Mesendoderm (in vitro differentiated cells): ENCODE measurements around the gene DDX23.
A peak's percentile ranks its signal among the peaks of the same experiment; 100 is the strongest.

Source experiments
- DNase-seq: peaks from one replicate; pipeline ENCODE4 v3.0.0; 2013
- H2AK5ac ChIP-seq: 2 replicates; pipeline ENCODE4 v1.6.1; 2013; ENCODE audit warnings: low read length, inconsistent platforms
- H2BK120ac ChIP-seq: 2 replicates; pipeline ENCODE4 v1.6.1; 2013; ENCODE audit warnings: low read depth, mild to moderate bottlenecking, low read length, moderate library complexity, mixed read lengths
- H2BK15ac ChIP-seq: replicated peaks from 2 replicates; pipeline ENCODE4 v1.6.1; 2013; ENCODE audit warnings: low read depth, mild to moderate bottlenecking, moderate library complexity
- H2BK5ac ChIP-seq: 2 replicates; pipeline ENCODE4 v1.6.1; 2013; ENCODE audit warnings: low read length, inconsistent platforms
- H3K18ac ChIP-seq: 2 replicates; pipeline ENCODE4 v1.6.1; 2013; ENCODE audit warnings: mild to moderate bottlenecking, low read length, mixed read lengths
- H3K23ac ChIP-seq: one replicate; pipeline ENCODE4 v1.6.1; 2013; ENCODE audit warnings: low read length
- H3K27ac ChIP-seq: 2 replicates; pipeline ENCODE4 v1.5.1; 2013; ENCODE audit warnings: low read depth, mild to moderate bottlenecking, inconsistent platforms, low read length, moderate library complexity
- H3K27me3 ChIP-seq: 2 replicates; pipeline ENCODE4 v1.6.1; 2013; ENCODE audit warnings: low read length, control low read depth, mild to moderate bottlenecking, inconsistent platforms; ENCODE audit not compliant: insufficient read depth, poor library complexity
- H3K36me3 ChIP-seq: 2 replicates; pipeline ENCODE4 v1.6.1; 2013; ENCODE audit warnings: low read length, inconsistent platforms; ENCODE audit not compliant: control insufficient read depth, insufficient read depth
- H3K4ac ChIP-seq: one replicate; pipeline ENCODE4 v1.6.1; 2013; ENCODE audit warnings: low read depth, mild to moderate bottlenecking, low read length, moderate library complexity
- H3K4me1 ChIP-seq: 2 replicates; pipeline ENCODE4 v1.6.1; 2013; ENCODE audit warnings: low read depth, low read length, inconsistent platforms; ENCODE audit not compliant: control insufficient read depth
- H3K4me2 ChIP-seq: 2 replicates; pipeline ENCODE4 v1.6.1; 2013; ENCODE audit warnings: low read length
- H3K4me3 ChIP-seq: 2 replicates; pipeline ENCODE4 v1.5.1; 2013; ENCODE audit warnings: mild to moderate bottlenecking, low read length
- H3K56ac ChIP-seq: one replicate; pipeline ENCODE4 v1.6.1; 2013; ENCODE audit warnings: low read length
- H3K79me1 ChIP-seq: 2 replicates; pipeline ENCODE4 v1.6.1; 2013; ENCODE audit warnings: low read length, inconsistent platforms
- H3K79me2 ChIP-seq: 2 replicates; pipeline ENCODE4 v1.6.1; 2013; ENCODE audit warnings: mild to moderate bottlenecking, low read length; ENCODE audit not compliant: control insufficient read depth, insufficient read depth
- H3K9ac ChIP-seq: 2 replicates; pipeline ENCODE4 v1.6.1; 2013; ENCODE audit warnings: low read length, inconsistent platforms
- H4K5ac ChIP-seq: one replicate; pipeline ENCODE4 v1.6.1; 2013; ENCODE audit warnings: low read length
- H4K8ac ChIP-seq: one replicate; pipeline ENCODE4 v1.6.1; 2013; ENCODE audit warnings: low read depth, mild to moderate bottlenecking, control low read depth, low read length, moderate library complexity
- WGBS: extraction: QIAGEN DNeasy Blood & Tissue Kit; methylation state at CpG from one replicate; pipeline ENCODE4 v1.1.7; 2013; ENCODE audit warnings: low lambda C conversion rate, missing lambda C conversion rate; ENCODE audit not compliant: insufficient coverage; ENCODE audit errors: extremely low coverage; 5-methylcytosine and 5-hydroxymethylcytosine counted together

The DDX23 gene

DNA sequence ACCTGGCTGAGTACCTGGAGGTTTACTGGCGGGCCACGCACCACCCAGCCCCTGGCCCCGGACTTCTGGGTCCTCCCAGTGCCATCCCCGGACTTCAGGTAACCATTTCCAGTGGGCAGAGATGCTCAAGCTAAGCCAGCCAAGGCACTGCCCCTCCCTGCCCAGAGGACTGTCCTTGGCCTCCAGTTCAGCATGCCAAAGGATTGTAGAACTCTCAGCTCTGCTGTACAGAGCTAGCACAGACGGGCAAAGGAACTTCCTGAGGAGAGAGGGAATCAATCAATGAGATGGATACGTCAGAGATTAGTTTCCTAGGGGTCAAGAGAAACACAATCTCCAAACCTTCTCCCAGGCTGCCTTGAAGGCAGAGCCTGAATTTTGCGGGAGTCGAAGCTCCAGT lies 24.9 kb downstream of the DDX23 start:
- Histone ChIP-seq H3K4ac (no peak overlapping the region), H3K4me3 (no peak overlapping the region), H3K27ac (no peak overlapping the region), H3K36me3 (peaks cover 14% of the 10 kb centered on the region), H2BK15ac (no peak overlapping the region), H4K5ac (no peak overlapping the region), H3K79me2 (no peaks in the 10 kb centered on the region), H4K8ac (no peak overlapping the region), H2BK5ac (no peak overlapping the region), H3K4me1 (no peaks in the 10 kb centered on the region), H3K27me3 (no peaks in the 10 kb centered on the region), H2AK5ac (no peak overlapping the region), H3K4me2 (no peak overlapping the region), H3K23ac (no peak overlapping the region), H3K56ac (no peak overlapping the region), H2BK120ac (no peak overlapping the region), H3K18ac (no peak overlapping the region), H3K9ac (no peak overlapping the region), H3K79me1 (no peaks in the 10 kb centered on the region)
- DNase-seq: no peak
- WGBS: no CpG with 5 or more reads among the region's 8 CpGs

GRCh38 chr12:48826209-48826855 lies 25.6 kb downstream of the DDX23 start:
- peaks cover 8% of the 10 kb centered on the region for H3K36me3 ChIP-seq
- H2BK5ac ChIP-seq: no peak overlapping the region
- no peak overlapping the region for H4K8ac ChIP-seq
- no peak overlapping the region for H4K5ac ChIP-seq
- H3K4ac ChIP-seq: no peak overlapping the region
- no peaks in the 10 kb centered on the region for H3K79me2 ChIP-seq
- H3K27me3 ChIP-seq: no peaks in the 10 kb centered on the region
- no peak overlapping the region for H3K9ac ChIP-seq
- H3K56ac ChIP-seq: no peak overlapping the region
- no peak overlapping the region for H3K27ac ChIP-seq
- no peaks in the 10 kb centered on the region for H3K79me1 ChIP-seq
- H2BK15ac ChIP-seq: no peak overlapping the region
- no peak overlapping the region for H2AK5ac ChIP-seq
- no peak overlapping the region for H3K23ac ChIP-seq
- DNase-seq: no peak
- WGBS: no CpG with 5 or more reads among the region's 15 CpGs
- no peaks in the 10 kb centered on the region for H3K4me1 ChIP-seq
- H3K18ac ChIP-seq: no peak overlapping the region
- no peak overlapping the region for H3K4me3 ChIP-seq
- H2BK120ac ChIP-seq: no peak overlapping the region
- H3K4me2 ChIP-seq: no peak overlapping the region

DNA sequence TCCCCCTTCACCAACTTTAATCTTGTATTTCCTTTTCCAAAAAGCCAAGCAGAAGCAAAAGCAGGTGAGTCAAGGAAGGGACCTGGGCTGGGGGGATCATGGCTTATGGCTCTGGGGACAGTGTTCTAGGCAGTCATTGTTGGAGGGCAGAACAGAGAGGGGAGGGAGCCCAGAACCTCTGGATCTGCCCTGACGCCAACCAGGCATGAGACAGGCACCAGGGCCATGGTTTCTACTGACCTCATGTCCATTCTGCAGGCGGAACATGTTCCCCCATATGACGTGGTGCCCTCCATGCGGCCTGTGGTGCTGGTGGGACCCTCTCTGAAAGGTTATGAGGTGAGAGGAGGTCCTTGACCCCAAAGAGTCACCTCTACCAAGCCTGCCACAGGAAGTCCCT lies 27.1 kb downstream of the DDX23 start:
- Histone ChIP-seq H3K27me3 (no peaks in the 10 kb centered on the region), H2BK15ac (no peak overlapping the region), H3K9ac (no peak overlapping the region), H3K4me2 (no peak overlapping the region), H3K36me3 (no peaks in the 10 kb centered on the region), H3K4me1 (no peaks in the 10 kb centered on the region), H3K56ac (no peak overlapping the region), H3K23ac (no peak overlapping the region), H3K79me2 (no peaks in the 10 kb centered on the region), H3K18ac (no peak overlapping the region), H2AK5ac (no peak overlapping the region), H2BK5ac (no peak overlapping the region), H3K79me1 (no peaks in the 10 kb centered on the region), H4K5ac (no peak overlapping the region), H2BK120ac (no peak overlapping the region), H3K4me3 (no peak overlapping the region), H3K4ac (no peak overlapping the region), H3K27ac (no peak overlapping the region), H4K8ac (no peak overlapping the region)
- DNase-seq: no peak
- no CpG with 5 or more reads among the region's 4 CpGs for WGBS

DNA sequence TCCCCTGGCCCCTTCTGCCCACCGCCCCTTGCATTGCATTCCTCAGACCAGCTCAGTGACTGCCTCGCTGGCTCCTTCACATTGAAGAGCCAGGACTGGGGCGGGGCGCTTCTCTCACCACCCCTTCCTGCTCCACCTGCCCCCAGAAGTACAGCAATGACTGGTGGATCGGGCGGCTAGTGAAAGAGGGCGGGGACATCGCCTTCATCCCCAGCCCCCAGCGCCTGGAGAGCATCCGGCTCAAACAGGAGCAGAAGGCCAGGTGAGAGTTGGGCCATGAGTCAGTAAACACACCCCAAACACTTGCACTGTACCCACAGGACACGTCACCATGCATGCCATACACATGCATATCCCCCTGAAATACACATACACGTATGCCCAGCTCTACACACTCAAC lies 27.9 kb downstream of the DDX23 start:
- Histone ChIP-seq H4K5ac (no peak overlapping the region), H2AK5ac (no peak overlapping the region), H3K27me3 (no peaks in the 10 kb centered on the region), H3K36me3 (no peaks in the 10 kb centered on the region), H3K56ac (no peak overlapping the region), H3K4ac (no peak overlapping the region), H3K18ac (no peak overlapping the region), H4K8ac (no peak overlapping the region), H3K23ac (no peak overlapping the region), H3K79me1 (no peaks in the 10 kb centered on the region), H3K27ac (no peak overlapping the region), H3K79me2 (no peaks in the 10 kb centered on the region), H3K4me3 (no peak overlapping the region), H2BK15ac (no peak overlapping the region), H3K9ac (no peak overlapping the region), H2BK5ac (no peak overlapping the region), H3K4me2 (no peak overlapping the region), H2BK120ac (no peak overlapping the region), H3K4me1 (peaks cover 4% of the 10 kb centered on the region)
- DNase-seq: peak; percentile 66
- WGBS: no CpG with 5 or more reads among the region's 12 CpGs

DNA sequence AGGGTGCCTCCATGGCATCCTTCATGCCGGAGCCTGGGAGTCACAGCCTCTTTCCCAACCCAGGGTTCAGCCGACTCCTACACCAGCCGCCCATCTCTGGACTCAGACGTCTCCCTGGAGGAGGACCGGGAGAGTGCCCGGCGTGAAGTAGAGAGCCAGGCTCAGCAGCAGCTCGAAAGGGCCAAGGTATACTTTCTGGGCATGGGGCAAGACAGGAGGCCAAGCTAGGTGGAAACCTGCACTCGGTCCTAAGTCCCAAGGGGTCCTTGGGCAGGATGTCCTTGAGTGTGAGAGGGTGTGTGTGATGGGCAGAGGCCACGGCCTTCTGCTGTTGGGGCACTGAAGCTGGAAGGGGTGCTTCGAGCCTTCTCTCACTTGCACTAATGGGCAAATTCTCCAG lies 28.7 kb downstream of the DDX23 start:
- no peaks in the 10 kb centered on the region for H3K36me3 ChIP-seq

DNA sequence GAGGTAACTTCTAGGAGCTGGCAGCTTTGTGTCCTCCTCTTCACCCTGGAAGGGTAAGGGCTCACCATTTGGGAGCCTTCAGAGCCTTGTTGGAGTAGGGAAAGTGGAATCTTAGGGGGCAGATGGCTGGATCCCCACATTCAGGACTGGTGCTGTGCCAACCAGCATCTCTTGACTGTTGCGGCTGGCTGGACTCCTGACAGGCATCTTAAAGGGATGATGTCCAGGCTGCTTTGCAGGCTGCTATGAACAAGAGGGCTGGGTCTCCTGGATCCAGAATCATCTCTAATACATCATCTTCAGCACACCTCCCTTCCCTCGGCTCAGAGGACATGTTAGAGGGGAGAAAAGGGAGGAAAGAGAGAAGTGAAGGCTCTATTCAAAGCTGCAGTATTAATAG lies 29.3 kb downstream of the DDX23 start:
- WGBS: no CpG with 5 or more reads among the region's 2 CpGs
- Histone ChIP-seq H3K27me3 (peaks cover under 1% of the 10 kb centered on the region), H3K27ac (no peak overlapping the region), H3K4me1 (peaks cover 5% of the 10 kb centered on the region), H3K4me3 (no peak overlapping the region), H2BK15ac (no peak overlapping the region), H2BK120ac (no peak overlapping the region), H2BK5ac (no peak overlapping the region), H3K9ac (no peak overlapping the region), H3K79me2 (no peaks in the 10 kb centered on the region), H3K23ac (no peak overlapping the region), H3K56ac (no peak overlapping the region), H3K4ac (no peak overlapping the region), H3K36me3 (no peaks in the 10 kb centered on the region), H3K18ac (no peak overlapping the region), H3K4me2 (no peak overlapping the region), H4K8ac (no peak overlapping the region), H2AK5ac (no peak overlapping the region), H3K79me1 (no peaks in the 10 kb centered on the region), H4K5ac (no peak overlapping the region)
- no peak for DNase-seq

More for the DNA sequence above, 28.7 kb downstream of the DDX23 start:
- H2BK120ac ChIP-seq: no peak overlapping the region
- H2BK5ac ChIP-seq: no peak overlapping the region
- H4K8ac ChIP-seq: no peak overlapping the region
- no peak overlapping the region for H2AK5ac ChIP-seq
- H3K27ac ChIP-seq: no peak overlapping the region
- no peak overlapping the region for H3K56ac ChIP-seq
- H3K79me1 ChIP-seq: no peaks in the 10 kb centered on the region
- no peak overlapping the region for H3K4me2 ChIP-seq
- H3K27me3 ChIP-seq: no peaks in the 10 kb centered on the region
- H3K4me1 ChIP-seq: peaks cover 5% of the 10 kb centered on the region
- no CpG with 5 or more reads among the region's 11 CpGs for WGBS
- no peak overlapping the region for H4K5ac ChIP-seq
- no peak overlapping the region for H2BK15ac ChIP-seq
- H3K18ac ChIP-seq: no peak overlapping the region
- H3K4ac ChIP-seq: no peak overlapping the region
- H3K9ac ChIP-seq: no peak overlapping the region
- DNase-seq: no peak
- no peaks in the 10 kb centered on the region for H3K79me2 ChIP-seq
- H3K23ac ChIP-seq: no peak overlapping the region
- H3K4me3 ChIP-seq: no peak overlapping the region
